PC-3 (cell line): ENCODE measurements around the gene RILPL2.
"Not testable (repeated sequence)": the region's sequence is repeated elsewhere in the genome, so short reads cannot be mapped to it uniquely, and the experiment has no call there.

Source experiments
- EZH2 ChIP-seq: fragments of 300-600 bp; sonication (generic); IDR thresholded peaks from one replicate; pipeline ENCODE4 v1.6.1; 2017; ENCODE audit warnings: antibody characterized with exemption, mild to moderate bottlenecking, low read length; ENCODE audit not compliant: unreplicated experiment
- TF ChIP-seq, protein P1 (sequence below): fragments of 300-600 bp; sonication (generic); conservative IDR thresholded peaks from 2 replicates; pipeline ENCODE4 v1.5.1; 2017; ENCODE audit warnings: antibody characterized with exemption, low read depth, mild to moderate bottlenecking, low read length

DNA sequence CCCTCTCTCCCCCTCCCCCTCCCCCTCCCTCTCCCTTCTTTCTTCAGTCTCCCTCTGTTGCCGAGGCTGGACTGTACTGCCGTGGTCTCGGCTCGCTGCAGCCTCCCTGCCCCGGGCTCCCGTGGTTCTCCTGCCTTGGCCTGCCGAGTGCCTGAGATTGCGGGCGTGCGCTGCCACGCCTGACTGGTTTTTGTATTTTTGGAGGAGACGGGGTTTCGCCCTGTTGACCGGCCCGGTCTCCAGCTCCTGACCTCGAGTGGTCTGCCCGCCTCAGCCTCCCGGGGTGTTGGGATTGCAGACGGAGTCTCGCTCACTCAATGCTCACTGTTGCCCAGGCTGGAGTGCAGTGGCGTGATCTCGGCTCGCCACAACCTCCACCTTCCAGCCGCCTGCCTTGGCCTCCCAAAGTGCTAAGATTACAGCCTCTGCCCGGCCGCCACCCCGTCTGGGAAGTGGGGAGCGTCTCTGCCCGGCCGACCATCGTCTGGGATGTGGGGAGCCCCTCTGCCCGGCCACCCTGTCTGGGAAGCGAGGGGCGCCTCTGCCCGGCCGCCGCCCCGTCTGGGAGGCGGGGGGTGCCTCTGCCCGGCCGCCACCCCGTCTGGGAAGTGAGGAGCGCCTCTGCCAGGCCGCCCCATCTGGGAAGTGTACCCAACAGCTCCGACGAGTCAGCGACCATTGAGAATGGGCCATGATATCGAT is 64.7 kb downstream of the RILPL2 start:
- not testable (repeated sequence) for TF ChIP-seq EZH2
- TF ChIP-seq, protein P1, sequence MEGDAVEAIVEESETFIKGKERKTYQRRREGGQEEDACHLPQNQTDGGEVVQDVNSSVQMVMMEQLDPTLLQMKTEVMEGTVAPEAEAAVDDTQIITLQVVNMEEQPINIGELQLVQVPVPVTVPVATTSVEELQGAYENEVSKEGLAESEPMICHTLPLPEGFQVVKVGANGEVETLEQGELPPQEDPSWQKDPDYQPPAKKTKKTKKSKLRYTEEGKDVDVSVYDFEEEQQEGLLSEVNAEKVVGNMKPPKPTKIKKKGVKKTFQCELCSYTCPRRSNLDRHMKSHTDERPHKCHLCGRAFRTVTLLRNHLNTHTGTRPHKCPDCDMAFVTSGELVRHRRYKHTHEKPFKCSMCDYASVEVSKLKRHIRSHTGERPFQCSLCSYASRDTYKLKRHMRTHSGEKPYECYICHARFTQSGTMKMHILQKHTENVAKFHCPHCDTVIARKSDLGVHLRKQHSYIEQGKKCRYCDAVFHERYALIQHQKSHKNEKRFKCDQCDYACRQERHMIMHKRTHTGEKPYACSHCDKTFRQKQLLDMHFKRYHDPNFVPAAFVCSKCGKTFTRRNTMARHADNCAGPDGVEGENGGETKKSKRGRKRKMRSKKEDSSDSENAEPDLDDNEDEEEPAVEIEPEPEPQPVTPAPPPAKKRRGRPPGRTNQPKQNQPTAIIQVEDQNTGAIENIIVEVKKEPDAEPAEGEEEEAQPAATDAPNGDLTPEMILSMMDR, result not testable (repeated sequence)
